Measurements from ENCODE around the gene OTUD6A.
A peak's percentile ranks its signal among the peaks of the same experiment; 100 is the strongest.

Gene OTUD6A

DNA sequence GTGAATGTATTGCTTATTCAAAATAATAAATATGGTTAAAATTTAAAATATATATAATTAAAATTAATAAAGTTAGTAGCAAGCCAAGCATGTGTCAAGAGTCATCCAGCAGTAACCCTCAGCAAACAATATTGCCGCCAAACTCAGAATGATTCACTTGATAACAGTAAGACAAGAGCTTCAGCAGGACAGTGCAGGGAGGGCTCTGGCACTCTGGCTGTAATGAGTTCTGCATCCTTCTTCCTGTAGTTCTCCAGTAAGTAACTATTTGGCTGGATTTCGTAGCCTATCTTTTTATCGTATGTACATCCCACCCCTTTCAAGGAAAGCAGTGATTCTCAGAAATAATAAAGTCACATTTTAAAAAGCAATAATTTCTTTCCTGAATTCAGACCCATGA, 17.6 kb downstream of the OTUD6A start:
- TF ChIP-seq BACH2 (CRISPR knock-in tag; IDR thresholded peaks at IDR 0.05; ENCODE audit: borderline replicate concordance): no peak
- TF ChIP-seq SNAI2 (CRISPR knock-in tag; IDR thresholded peaks at IDR 0.05): no peak
- no peak for TF ChIP-seq ZNF70 (CRISPR knock-in tag; IDR thresholded peaks at IDR 0.05)
- TF ChIP-seq CSDC2 (CRISPR knock-in tag; IDR thresholded peaks at IDR 0.05): no peak
- ATAC-seq: peak; percentile 60

DNA sequence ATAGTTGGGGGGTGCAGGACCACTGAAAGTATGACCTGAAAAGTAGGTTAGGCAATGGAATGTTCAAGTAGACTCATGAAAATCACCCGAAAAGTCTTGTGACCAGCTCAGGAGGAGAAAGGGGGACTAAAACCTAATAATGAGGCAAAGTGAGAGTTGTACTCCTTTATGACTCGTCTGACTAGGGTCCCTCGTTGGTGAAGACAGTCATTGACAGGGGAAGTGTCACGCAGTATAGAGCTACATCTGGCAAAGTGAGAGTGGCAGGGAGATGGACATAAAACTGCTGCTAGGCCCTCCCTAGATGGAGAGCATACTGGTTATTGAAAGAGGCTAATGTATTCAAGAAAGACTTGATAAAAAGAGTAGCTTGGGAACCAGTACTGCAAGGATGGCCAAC, 20.5 kb downstream of the OTUD6A start:
- TF ChIP-seq, protein P1, sequence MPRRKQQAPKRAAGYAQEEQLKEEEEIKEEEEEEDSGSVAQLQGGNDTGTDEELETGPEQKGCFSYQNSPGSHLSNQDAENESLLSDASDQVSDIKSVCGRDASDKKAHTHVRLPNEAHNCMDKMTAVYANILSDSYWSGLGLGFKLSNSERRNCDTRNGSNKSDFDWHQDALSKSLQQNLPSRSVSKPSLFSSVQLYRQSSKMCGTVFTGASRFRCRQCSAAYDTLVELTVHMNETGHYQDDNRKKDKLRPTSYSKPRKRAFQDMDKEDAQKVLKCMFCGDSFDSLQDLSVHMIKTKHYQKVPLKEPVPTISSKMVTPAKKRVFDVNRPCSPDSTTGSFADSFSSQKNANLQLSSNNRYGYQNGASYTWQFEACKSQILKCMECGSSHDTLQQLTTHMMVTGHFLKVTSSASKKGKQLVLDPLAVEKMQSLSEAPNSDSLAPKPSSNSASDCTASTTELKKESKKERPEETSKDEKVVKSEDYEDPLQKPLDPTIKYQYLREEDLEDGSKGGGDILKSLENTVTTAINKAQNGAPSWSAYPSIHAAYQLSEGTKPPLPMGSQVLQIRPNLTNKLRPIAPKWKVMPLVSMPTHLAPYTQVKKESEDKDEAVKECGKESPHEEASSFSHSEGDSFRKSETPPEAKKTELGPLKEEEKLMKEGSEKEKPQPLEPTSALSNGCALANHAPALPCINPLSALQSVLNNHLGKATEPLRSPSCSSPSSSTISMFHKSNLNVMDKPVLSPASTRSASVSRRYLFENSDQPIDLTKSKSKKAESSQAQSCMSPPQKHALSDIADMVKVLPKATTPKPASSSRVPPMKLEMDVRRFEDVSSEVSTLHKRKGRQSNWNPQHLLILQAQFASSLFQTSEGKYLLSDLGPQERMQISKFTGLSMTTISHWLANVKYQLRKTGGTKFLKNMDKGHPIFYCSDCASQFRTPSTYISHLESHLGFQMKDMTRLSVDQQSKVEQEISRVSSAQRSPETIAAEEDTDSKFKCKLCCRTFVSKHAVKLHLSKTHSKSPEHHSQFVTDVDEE (CRISPR knock-in tag; IDR thresholded peaks at IDR 0.05): no peak
- TF ChIP-seq ZNF565 (CRISPR knock-in tag; conservative IDR thresholded peaks at IDR 0.05; ENCODE audit: low read depth) (no peak), SNAI2 (CRISPR knock-in tag; IDR thresholded peaks at IDR 0.05) (no peak), ISL1 (CRISPR knock-in tag; IDR thresholded peaks at IDR 0.05) (no peak)
- TF ChIP-seq, protein P2, sequence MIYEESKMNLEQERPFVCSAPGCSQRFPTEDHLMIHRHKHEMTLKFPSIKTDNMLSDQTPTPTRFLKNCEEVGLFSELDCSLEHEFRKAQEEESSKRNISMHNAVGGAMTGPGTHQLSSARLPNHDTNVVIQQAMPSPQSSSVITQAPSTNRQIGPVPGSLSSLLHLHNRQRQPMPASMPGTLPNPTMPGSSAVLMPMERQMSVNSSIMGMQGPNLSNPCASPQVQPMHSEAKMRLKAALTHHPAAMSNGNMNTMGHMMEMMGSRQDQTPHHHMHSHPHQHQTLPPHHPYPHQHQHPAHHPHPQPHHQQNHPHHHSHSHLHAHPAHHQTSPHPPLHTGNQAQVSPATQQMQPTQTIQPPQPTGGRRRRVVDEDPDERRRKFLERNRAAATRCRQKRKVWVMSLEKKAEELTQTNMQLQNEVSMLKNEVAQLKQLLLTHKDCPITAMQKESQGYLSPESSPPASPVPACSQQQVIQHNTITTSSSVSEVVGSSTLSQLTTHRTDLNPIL (CRISPR knock-in tag; IDR thresholded peaks at IDR 0.05; ENCODE audit: low read depth): no peak
- ATAC-seq: no peak

DNA sequence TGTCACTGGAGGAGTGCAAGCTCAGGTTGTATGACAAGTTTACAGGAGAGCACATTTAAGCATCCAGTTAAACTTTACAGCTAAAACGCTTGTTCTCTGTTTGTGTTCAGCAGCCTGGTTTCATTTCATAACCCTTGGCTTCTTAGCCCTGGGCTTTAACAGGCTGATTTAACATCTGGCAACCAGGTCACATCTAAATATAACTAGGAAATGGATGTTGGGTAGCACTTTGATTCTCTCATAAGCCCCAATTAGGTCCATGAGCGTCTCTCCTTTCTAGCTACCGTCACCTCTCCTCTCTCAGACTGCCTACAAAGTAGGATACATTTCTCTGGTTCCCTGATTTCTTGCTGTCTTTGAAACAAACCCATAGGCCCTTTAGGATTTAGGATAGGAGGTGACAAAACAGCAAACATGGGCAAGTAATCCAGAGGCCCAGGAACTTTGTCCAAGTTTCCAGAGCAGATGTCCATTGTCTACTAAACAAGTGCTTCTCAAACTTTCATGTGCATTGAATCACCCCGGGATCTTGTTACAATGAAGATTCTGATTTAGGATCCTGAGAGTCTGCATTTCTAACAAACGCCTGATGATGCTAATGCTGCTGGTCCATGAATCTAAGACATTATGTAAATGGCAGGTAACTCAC, 22.5 kb downstream of the OTUD6A start:
- TF ChIP-seq BACH2 (CRISPR knock-in tag; IDR thresholded peaks at IDR 0.05; ENCODE audit: borderline replicate concordance) (no peak), ZC3H10 (CRISPR knock-in tag; IDR thresholded peaks at IDR 0.05) (no peak), ZNF8 (CRISPR knock-in tag; IDR thresholded peaks at IDR 0.05) (no peak), PPARA (CRISPR knock-in tag; IDR thresholded peaks at IDR 0.05; ENCODE audit: borderline replicate concordance) (no peak), OSR1 (CRISPR knock-in tag; IDR thresholded peaks at IDR 0.05) (no peak), ZNF70 (CRISPR knock-in tag; IDR thresholded peaks at IDR 0.05) (no peak), GLIS3 (CRISPR knock-in tag; IDR thresholded peaks at IDR 0.05) (no peak), TCF4 (CRISPR knock-in tag; IDR thresholded peaks at IDR 0.05; ENCODE audit: borderline replicate concordance) (no peak)
- ATAC-seq: no peak

DNA sequence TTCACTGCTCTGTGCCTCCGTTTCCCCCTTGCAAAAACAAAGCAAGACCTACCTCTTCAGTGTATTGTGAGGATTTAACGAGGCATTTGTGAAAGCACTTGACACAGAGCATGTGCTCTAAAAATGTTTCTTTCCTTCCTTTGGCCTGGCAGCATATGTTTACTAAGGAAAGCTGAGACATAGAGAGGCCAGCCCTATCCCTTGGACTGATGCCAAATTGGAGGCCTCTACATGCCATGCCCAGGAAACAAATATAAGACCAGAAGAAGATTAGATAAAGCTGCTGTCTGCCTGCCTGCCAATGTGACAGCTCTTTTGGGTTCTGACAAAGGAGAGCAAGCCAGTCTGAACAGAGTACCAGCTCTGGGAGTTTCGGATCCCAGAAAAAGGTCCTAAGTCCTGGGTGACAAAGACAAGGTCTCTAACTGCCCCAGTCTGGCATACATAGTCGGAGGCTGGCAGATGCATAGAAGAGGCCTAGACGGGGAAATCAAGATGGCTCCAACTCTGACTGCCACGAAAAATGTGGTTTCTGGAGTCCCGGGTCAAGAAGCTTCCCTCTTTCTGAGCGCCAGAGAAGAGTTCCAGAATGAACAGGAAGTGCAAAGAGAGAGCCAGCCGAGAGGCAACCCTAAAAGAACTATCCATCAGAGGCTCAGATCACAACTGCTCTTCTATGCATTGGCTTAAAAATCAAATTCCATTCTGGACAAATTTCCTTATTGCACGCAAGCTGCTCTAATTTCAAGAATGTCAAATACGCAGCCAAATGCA, 25.8 kb downstream of the OTUD6A start:
- ATAC-seq: peak; percentile 58
- TF ChIP-seq ISL1 (CRISPR knock-in tag; IDR thresholded peaks at IDR 0.05) (no peak), SNAI2 (CRISPR knock-in tag; IDR thresholded peaks at IDR 0.05) (no peak), OSR1 (CRISPR knock-in tag; IDR thresholded peaks at IDR 0.05) (no peak), TOX (CRISPR knock-in tag; IDR thresholded peaks at IDR 0.05; ENCODE audit: borderline replicate concordance) (no peak), ZC3H10 (CRISPR knock-in tag; IDR thresholded peaks at IDR 0.05) (no peak), ZNF8 (CRISPR knock-in tag; IDR thresholded peaks at IDR 0.05) (no peak), PPARA (CRISPR knock-in tag; IDR thresholded peaks at IDR 0.05; ENCODE audit: borderline replicate concordance) (no peak), ZNF70 (CRISPR knock-in tag; IDR thresholded peaks at IDR 0.05) (no peak), GLIS3 (CRISPR knock-in tag; IDR thresholded peaks at IDR 0.05) (no peak)
- TF ChIP-seq, protein P1 (CRISPR knock-in tag; IDR thresholded peaks at IDR 0.05): no peak
- TF ChIP-seq, protein P2 (CRISPR knock-in tag; IDR thresholded peaks at IDR 0.05; ENCODE audit: low read depth): no peak
